Kidney epithelial cell (primary cell): ENCODE measurements around the gene OGFR. TPM values are rescaled to one million over a fixed set of nuclear protein-coding genes. Genes with fewer than 3 reads are reported as not detected.

ENCODE experiments used
- DNase-seq: peaks from one replicate; pipeline ENCODE4 v3.0.0-alpha.2; 2010; ENCODE audit warnings: low read depth
- H3K27me3 ChIP-seq: 2 replicates; pipeline ENCODE4 v1.6.0; 2011; ENCODE audit warnings: low read length; ENCODE audit not compliant: control insufficient read depth, insufficient read depth
- H3K36me3 ChIP-seq: 2 replicates; pipeline ENCODE4 v1.5.1; 2011; ENCODE audit warnings: low read length; ENCODE audit not compliant: control insufficient read depth, insufficient read depth
- H3K4me3 ChIP-seq: 2 replicates; pipeline ENCODE4 v1.5.1; 2011; ENCODE audit warnings: low read depth, mild to moderate bottlenecking, control low read depth, low read length
- CTCF ChIP-seq: IDR thresholded peaks from 2 replicates; pipeline ENCODE4 v1.5.1; 2011; ENCODE audit warnings: mild to moderate bottlenecking, moderate library complexity, low read length, control low read depth, inconsistent platforms; ENCODE audit not compliant: insufficient read depth, poor library complexity, severe bottlenecking
- total RNA-seq: library from RNA; depleted of rRNA; stranded (reverse); fragments of >200 nt; gene quantifications from 2 replicates; pipeline ENCODE4 v1.2.3, GENCODE V29; 2015

Gene OGFR
- total RNA-seq, 1 donor from 2014 or later = 61.3 TPM

GRCh38 chr20:62837790-62838127 is 33.1 kb downstream of the OGFR start:
- Histone ChIP-seq H3K4me3 (no peak overlapping the region), H3K36me3 (no peaks in the 10 kb centered on the region), H3K27me3 (peaks cover 8% of the 10 kb centered on the region)
- TF ChIP-seq CTCF = no peak
- no peak for DNase-seq

GRCh38 chr20:62838128-62838891 is 33.7 kb downstream of the OGFR start:
- TF ChIP-seq CTCF = no peak
- no peaks in the 10 kb centered on the region for H3K36me3 ChIP-seq
- no peak for DNase-seq
- H3K27me3 ChIP-seq = peaks cover 8% of the 10 kb centered on the region
- no peak overlapping the region for H3K4me3 ChIP-seq

GRCh38 chr20:62839261-62839660 is 34.6 kb downstream of the OGFR start:
- TF ChIP-seq CTCF = no peak
- Histone ChIP-seq H3K4me3 (no peak overlapping the region), H3K36me3 (no peaks in the 10 kb centered on the region)

GRCh38 chr20:62839816-62840215 is 35.2 kb downstream of the OGFR start:
- Histone ChIP-seq H3K36me3 (no peaks in the 10 kb centered on the region), H3K4me3 (no peak overlapping the region), H3K27me3 (peaks cover 8% of the 10 kb centered on the region)
- no peak for TF ChIP-seq CTCF
- DNase-seq = no peak

More at GRCh38 chr20:62839261-62839660, 34.6 kb downstream of the OGFR start:
- peaks cover 8% of the 10 kb centered on the region for H3K27me3 ChIP-seq
- no peak for DNase-seq

- Histone ChIP-seq H3K4me3 (no peak overlapping the region), H3K27me3 (peaks cover 8% of the 10 kb centered on the region), H3K36me3 (no peaks in the 10 kb centered on the region)
- DNase-seq = no peak
- no peak for TF ChIP-seq CTCF
These were observed 35.9 kb downstream of the OGFR start for GRCh38 chr20:62840244-62841197.
